K562 (cell line): ENCODE measurements around the gene C1D. TPM values are rescaled to one million over a fixed set of nuclear protein-coding genes. Genes with fewer than 3 reads are reported as not detected.

ENCODE experiments used
- BRD9 ChIP-seq: fragments of 450-650 bp; IDR thresholded peaks from 2 replicates; pipeline ENCODE4 v1.6.1; 2018; ENCODE audit warnings: low read depth; ENCODE audit not compliant: partially characterized antibody
- BRF1 ChIP-seq: IDR thresholded peaks from 3 replicates; pipeline ENCODE4 v1.6.1; 2011; ENCODE audit warnings: borderline replicate concordance, mild to moderate bottlenecking; ENCODE audit not compliant: insufficient read length; ENCODE audit errors: extremely low read depth
- CXXC5 ChIP-seq: fragments of 250-450 bp; sonication (Bioruptor Pico); IDR thresholded peaks from 2 replicates; pipeline ENCODE4 v1.8.0; 2022; ENCODE audit warnings: inconsistent platforms, mild to moderate bottlenecking, moderate library complexity
- EGR1 ChIP-seq: fragments of 450-650 bp; conservative IDR thresholded peaks from 2 replicates; pipeline ENCODE4 v1.6.1; 2017; ENCODE audit warnings: mild to moderate bottlenecking
- ETV5 ChIP-seq: sonication (generic); formaldehyde crosslinking; IDR thresholded peaks from 2 replicates; pipeline ENCODE4 v1.4.0; 2020; ENCODE audit warnings: low read depth, mild to moderate bottlenecking, missing genetic modification reagents
- FOXJ2 ChIP-seq: fragments of 200-800 bp; sonication (Bioruptor generic); IDR thresholded peaks from 2 replicates; pipeline ENCODE4 v1.6.1; 2016; ENCODE audit warnings: missing genetic modification characterization, missing compliant biosample characterization
- KLF13 ChIP-seq: fragments of 450-650 bp; IDR thresholded peaks from 2 replicates; pipeline ENCODE4 v1.6.1; 2016; ENCODE audit warnings: missing genetic modification characterization, low read depth, mild to moderate bottlenecking, missing compliant biosample characterization, moderate library complexity, borderline replicate concordance
- LARP7 ChIP-seq: fragments of 450-650 bp; IDR thresholded peaks from 2 replicates; pipeline ENCODE4 v1.6.1; 2016
- MAFK ChIP-seq: IDR thresholded peaks from 2 replicates; pipeline ENCODE4 v1.6.1; 2011; ENCODE audit warnings: low read length, improper control_type of control experiment
- MEF2A ChIP-seq: IDR thresholded peaks from 2 replicates; pipeline ENCODE4 v1.6.1; 2011; ENCODE audit warnings: low read depth, mild to moderate bottlenecking, low read length, moderate library complexity; ENCODE audit not compliant: control insufficient read depth
- NFE2 ChIP-seq: IDR thresholded peaks from 2 replicates; pipeline ENCODE4 v1.6.1; 2014; ENCODE audit warnings: antibody characterized with exemption, low read depth
- NR2C2 ChIP-seq, 2 experiments: fragments of 200-800 bp in 1 of 2; sonication (Bioruptor generic) in 1 of 2; sonication (generic) in 1 of 2; formaldehyde crosslinking in 1 of 2; IDR thresholded peaks; 2 replicates each; pipeline versions ENCODE4 v1.6.1 to v1.8.0; 2016 to 2022; ENCODE audit warnings: mild to moderate bottlenecking in 1 of 2, missing compliant biosample characterization in 1 of 2, missing genetic modification characterization in 1 of 2, missing genetic modification reagents in 1 of 2
- PCBP1 ChIP-seq: fragments of 200-400 bp; formaldehyde crosslinking; IDR thresholded peaks from 2 replicates; pipeline ENCODE4 v1.6.1; 2018; ENCODE audit warnings: mild to moderate bottlenecking, low read depth, low read length; ENCODE audit not compliant: poor library complexity, severe bottlenecking
- POLR2G ChIP-seq: fragments of 200-400 bp; formaldehyde crosslinking; IDR thresholded peaks from 2 replicates; pipeline ENCODE4 v1.6.1; 2017; ENCODE audit warnings: low read depth, mild to moderate bottlenecking, antibody characterized with exemption, low read length, moderate library complexity
- SLC30A9 ChIP-seq: fragments of 250-450 bp; sonication (Bioruptor Pico); IDR thresholded peaks from 2 replicates; pipeline ENCODE4 v1.8.0; 2022; ENCODE audit warnings: mild to moderate bottlenecking, moderate library complexity
- SMAD2 ChIP-seq: fragments of 150-350 bp; IDR thresholded peaks from 2 replicates; pipeline ENCODE4 v1.6.1; 2014; ENCODE audit warnings: low read depth, mild to moderate bottlenecking, low read length
- SUPT5H ChIP-seq: fragments of 450-650 bp; IDR thresholded peaks from 2 replicates; pipeline ENCODE4 v1.6.1; 2016
- TCF7L2 ChIP-seq: fragments of 150-350 bp; IDR thresholded peaks from 2 replicates; pipeline ENCODE4 v1.6.1; 2016; ENCODE audit warnings: low read depth, mild to moderate bottlenecking, low read length, moderate library complexity
- TGIF2 ChIP-seq: sonication (generic); formaldehyde crosslinking; IDR thresholded peaks from 2 replicates; pipeline ENCODE4 v1.8.1; 2022; ENCODE audit warnings: mild to moderate bottlenecking, missing genetic modification reagents, moderate library complexity
- polyA plus RNA-seq, 8 experiments: library from polyadenylated mRNA; depleted of rRNA in 4 of 8; stranded (reverse) in 5 of 8; unstranded in 3 of 8; fragments of >200 nt; fragmentation: Nextera tagmentation in 2 of 8; fragmentation: Illumina TruSeq in 1 of 8; extraction: Ambion mirVana in 2 of 8; extraction: Trizol in 1 of 8; gene quantifications; 2 replicates each; pipeline versions ENCODE4 v1.2.1 to v1.2.3, GENCODE V29; 2011 to 2014; ENCODE audit warnings: inconsistent platforms in 1 of 8, missing spikeins in 1 of 8
- total RNA-seq, 7 experiments: library from RNA; depleted of rRNA in 6 of 7; stranded (reverse); fragments of >200 nt in 6 of 7; fragmentation: Illumina TruSeq in 2 of 7; extraction: Trizol in 2 of 7; gene quantifications; 2 replicates each; pipeline versions ENCODE4 v1.2.1 to v1.2.3, GENCODE V29; 2011 to 2021; ENCODE audit warnings: low replicate concordance in 1 of 7
- TF ChIP-seq, protein P1 (sequence below): fragments of 250-450 bp; sonication (Bioruptor Pico); IDR thresholded peaks from 2 replicates; pipeline ENCODE4 v1.6.1; 2021; ENCODE audit warnings: mild to moderate bottlenecking
- TF ChIP-seq, protein P2 (sequence below), 2 experiments: fragments of 450-650 bp; IDR thresholded peaks; 2 replicates each; pipeline ENCODE4 v1.6.1; 2016
- TF ChIP-seq, protein P3 (sequence below): sonication (generic); formaldehyde crosslinking; IDR thresholded peaks from 2 replicates; pipeline ENCODE4 v1.4.0; 2020; ENCODE audit warnings: mild to moderate bottlenecking, missing genetic modification reagents

C1D gene
- total and polyA plus RNA-seq, 9 of the 15 experiments (the other 6 are each of a cell fraction or from before 2014, with no cell fraction given), result 33.2 to 123 (median 56.5) TPM

- TF ChIP-seq NR2C2 (CRISPR knock-in tag; IDR thresholded peaks at IDR 0.05) (no peak), NR2C2 (tag; IDR thresholded peaks at IDR 0.05) (peak; percentile 65), BRF1 (no peak), EGR1 (peak; percentile 95), KLF13 (peak; percentile 51; the same call in 1 of the 2 replicates), SMAD2 (no peak), TGIF2 (CRISPR knock-in tag) (no peak), SLC30A9 (no peak), LARP7 (no peak), ETV5 (CRISPR knock-in tag) (peak; percentile 67), MEF2A (0 out of 2 replicates have a peak, but pooled peaks have one; percentile 8), FOXJ2 (peak; percentile 65; the same call in 1 of the 2 replicates), POLR2G (peak; percentile 82), CXXC5 (CRISPR knock-in tag) (peak; percentile 93), NFE2 (no peak), MAFK (no peak), SUPT5H (peak; percentile 88), TCF7L2 (no peak), BRD9 (no peak), PCBP1 (no peak)
- TF ChIP-seq, protein P1, sequence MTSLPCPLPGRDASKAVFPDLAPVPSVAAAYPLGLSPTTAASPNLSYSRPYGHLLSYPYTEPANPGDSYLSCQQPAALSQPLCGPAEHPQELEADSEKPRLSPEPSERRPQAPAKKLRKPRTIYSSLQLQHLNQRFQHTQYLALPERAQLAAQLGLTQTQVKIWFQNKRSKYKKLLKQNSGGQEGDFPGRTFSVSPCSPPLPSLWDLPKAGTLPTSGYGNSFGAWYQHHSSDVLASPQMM (CRISPR knock-in tag), result no peak
- TF ChIP-seq, protein P2, sequence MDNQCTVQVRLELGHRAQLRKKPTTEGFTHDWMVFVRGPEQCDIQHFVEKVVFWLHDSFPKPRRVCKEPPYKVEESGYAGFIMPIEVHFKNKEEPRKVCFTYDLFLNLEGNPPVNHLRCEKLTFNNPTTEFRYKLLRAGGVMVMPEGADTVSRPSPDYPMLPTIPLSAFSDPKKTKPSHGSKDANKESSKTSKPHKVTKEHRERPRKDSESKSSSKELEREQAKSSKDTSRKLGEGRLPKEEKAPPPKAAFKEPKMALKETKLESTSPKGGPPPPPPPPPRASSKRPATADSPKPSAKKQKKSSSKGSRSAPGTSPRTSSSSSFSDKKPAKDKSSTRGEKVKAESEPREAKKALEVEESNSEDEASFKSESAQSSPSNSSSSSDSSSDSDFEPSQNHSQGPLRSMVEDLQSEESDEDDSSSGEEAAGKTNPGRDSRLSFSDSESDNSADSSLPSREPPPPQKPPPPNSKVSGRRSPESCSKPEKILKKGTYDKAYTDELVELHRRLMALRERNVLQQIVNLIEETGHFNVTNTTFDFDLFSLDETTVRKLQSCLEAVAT (IDR thresholded peaks at IDR 0.05), result peak; percentile 62 to 87
- TF ChIP-seq, protein P3, sequence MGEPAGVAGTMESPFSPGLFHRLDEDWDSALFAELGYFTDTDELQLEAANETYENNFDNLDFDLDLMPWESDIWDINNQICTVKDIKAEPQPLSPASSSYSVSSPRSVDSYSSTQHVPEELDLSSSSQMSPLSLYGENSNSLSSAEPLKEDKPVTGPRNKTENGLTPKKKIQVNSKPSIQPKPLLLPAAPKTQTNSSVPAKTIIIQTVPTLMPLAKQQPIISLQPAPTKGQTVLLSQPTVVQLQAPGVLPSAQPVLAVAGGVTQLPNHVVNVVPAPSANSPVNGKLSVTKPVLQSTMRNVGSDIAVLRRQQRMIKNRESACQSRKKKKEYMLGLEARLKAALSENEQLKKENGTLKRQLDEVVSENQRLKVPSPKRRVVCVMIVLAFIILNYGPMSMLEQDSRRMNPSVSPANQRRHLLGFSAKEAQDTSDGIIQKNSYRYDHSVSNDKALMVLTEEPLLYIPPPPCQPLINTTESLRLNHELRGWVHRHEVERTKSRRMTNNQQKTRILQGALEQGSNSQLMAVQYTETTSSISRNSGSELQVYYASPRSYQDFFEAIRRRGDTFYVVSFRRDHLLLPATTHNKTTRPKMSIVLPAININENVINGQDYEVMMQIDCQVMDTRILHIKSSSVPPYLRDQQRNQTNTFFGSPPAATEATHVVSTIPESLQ, result 0 out of 2 replicates have a peak, but pooled peaks have one; percentile 38
These were observed at the start of gene C1D (continued) for GRCh38 chr2:68062680-68063387.
